GM11168 (cell line): ENCODE measurements around the gene ASB15.

Source experiments
- in situ Hi-C: fragments of 300-500 bp; cut with MboI; formaldehyde crosslinking; loops from one replicate; pipeline ENCODE4 v1.12.0; 2022; ENCODE audit warnings: low sequenced_read_pairs; ENCODE audit not compliant: unreplicated experiment

The ASB15 gene

DNA sequence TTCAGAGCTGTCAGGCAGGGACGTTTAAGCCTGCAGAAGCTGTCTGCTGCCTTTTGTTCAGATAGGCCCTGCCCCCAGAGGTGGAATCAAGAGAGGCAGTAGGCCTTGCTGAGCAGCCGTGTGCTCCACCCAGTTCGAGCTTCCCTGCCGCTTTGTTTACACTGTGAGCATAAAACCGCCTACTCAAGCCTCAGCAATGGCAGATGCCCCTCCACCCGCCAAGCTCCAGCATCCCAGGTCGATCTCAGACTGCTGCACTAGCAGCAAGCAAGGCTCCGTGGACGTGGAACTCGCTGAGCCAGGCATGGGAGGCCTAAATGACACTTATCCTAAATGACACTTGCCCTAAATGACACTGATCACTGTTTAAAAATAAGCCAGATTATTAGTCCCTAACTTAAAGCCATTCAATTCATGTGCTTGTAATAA is 6.8 kb upstream of the ASB15 start:
- in situ Hi-C loops, result no loop called here

DNA sequence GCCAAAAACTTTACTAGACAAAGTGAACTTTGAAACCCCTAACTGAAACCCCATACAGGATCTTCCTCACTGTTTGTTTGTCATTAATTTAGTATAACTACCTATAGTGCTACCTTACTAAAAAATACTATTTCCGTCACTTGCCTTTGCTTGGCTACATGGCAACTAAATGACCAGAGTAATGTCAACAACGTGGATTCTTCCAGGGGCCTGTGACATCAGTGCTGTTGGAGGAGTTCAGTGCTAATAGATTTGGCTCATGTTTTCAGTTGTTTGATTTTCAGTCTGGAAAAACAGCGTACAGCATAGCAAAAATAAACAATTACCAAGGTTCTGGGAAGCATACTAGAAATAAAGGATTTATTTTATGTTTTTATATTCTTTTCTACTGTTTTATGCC is 3.0 kb upstream of the ASB15 start:
- in situ Hi-C loops, result no loop called here

- in situ Hi-C loops, result no loop called here
Observed at GRCh38 chr7:123599766-123600165, 1.9 kb upstream of the ASB15 start.

- in situ Hi-C loops, result no loop called here
Observed at GRCh38 chr7:123600876-123601275, 745 bp upstream of the ASB15 start.

GRCh38 chr7:123602648-123603047 is 1.0 kb downstream of the ASB15 start:
- in situ Hi-C loops, result no loop called here

DNA sequence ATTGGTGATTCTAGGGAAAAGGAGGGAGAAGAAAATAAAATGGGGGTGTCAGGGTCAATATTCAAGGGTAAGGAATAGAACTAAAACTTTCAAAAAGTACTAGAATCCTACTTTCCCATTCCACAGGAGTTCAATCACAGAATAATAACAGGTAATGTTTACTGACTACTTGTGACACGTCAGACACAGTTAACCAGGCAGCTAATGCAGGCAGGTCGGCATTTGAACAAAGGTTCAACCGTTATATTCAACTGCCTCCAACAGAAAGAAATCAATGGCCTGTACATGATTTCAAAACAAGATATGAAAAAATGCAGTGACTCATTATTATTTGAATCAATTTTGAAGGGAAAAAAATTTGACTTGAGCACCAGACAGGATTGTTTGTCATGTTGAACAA is 3.1 kb downstream of the ASB15 start:
- in situ Hi-C loops, result no loop called here

- in situ Hi-C loops, result no loop called here
Observed at GRCh38 chr7:123607423-123607975, 5.9 kb downstream of the ASB15 start.

DNA sequence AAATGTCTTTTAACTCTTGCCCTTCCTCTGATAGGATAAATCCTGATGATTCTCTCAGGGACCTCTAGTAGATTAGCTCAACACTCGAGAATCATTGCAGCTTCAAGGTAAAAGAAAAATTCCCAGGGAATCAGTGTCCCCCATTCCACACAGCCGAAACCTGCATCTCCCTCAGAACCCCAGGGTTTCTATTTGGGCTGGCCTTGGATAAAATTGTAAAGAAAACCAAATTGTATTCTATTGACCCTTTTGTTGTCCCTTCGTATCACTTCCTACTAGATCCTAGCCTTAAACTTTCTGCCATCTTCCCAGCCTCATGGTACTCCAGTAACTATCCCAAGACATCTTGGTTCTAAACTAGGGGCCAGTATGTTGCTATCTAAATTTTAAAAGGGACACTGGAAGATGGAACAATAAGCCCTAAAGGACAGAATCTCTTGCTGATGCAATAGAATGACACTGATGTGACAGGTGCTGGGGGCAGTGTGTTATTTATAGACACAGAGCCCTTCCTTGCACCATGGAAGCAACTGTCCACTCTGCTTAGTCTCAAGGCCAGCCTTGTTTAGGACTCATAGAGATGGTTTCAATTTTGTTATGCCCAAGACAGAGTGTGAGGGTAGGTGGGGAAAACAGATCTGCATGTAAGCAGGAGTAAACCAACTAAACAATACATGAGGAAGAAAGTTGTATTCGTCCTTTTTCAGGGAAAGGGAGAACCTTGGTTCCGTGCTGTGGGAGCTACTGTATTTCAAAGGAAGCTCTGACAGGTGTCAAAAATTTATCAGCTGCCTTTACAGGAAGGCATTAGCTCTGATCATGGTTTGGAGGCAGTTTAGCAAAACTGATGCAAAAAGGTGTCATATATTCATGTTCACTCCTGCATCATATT is 7.6 kb downstream of the ASB15 start:
- in situ Hi-C loops, result no loop called here

GRCh38 chr7:123609883-123610239 is 8.2 kb downstream of the ASB15 start:
- in situ Hi-C loops, result no loop called here

DNA sequence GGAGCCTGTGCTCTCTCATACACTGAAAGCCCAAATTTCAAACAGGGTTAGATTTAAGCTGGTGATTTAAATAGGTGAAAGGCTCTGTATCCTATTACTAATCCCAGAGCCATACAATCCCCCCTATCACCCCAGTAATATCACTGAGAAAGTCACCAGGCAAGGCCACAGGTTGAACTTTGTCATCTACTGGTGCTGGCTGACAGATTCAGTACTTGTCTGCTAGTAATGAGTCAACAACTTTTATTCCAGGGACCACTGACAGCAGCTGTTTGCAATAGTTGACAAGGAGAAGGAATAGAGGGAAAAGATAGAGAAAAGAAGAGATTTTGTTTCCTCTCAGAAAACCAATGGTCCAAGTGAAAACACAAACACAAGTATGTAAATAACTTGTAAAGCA is 10.4 kb downstream of the ASB15 start:
- in situ Hi-C loops, result no loop called here

DNA sequence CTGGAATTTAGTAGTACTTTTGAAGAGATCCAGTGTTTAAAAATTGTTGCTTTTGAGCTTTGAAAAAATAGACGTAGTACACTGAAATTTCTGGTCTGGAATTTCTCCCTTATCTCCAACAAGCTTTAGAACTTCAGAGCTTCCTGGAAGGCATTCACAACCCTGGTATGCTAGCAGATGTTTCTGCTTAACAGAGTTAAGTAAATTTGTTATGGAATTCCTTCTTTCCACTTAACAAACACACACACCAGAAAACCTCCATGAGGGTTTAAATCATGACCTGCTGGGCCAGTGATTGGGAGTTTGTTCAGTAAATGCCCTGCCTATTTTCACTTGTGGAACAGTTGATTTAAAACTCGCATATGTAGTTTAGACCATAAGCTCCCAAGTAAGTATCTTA is 13.7 kb downstream of the ASB15 start:
- in situ Hi-C loops, result no loop called here

DNA sequence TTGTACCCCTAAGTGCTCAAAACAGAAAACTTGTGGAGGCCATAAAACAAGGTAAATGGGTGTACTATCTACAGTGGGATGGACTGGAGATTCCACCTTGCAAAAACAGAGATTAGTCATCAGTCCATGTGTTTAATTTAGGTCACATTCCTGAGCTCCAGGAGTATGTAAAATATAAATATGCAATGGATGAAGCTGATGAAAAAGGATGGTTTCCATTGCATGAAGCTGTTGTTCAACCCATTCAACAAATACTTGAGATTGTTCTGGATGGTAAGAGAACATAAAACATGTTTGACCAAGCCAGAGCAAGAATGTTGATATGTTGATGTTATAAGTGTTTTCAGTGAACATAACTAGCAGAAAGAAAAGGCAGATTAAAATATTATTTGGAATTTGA is 14.6 kb downstream of the ASB15 start:
- in situ Hi-C loops, result no loop called here

DNA sequence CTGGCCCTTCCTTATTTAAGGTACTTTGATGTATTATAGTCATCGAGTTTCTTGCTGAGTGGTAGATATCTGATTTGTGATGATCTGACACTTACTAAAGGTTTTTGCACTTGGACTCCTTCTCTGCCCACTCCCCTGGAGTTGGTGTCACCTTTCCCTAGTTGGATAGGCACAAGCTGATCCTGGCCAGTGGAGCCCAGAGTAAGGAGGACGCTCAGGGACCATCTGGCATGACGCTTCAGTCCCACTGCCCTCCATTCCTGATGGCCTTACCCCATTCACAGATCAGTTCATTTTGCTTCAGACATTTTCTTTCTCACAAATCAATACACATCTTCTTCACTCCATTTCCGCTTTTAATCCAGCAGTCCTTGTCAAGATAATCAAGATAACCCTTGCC is 20.1 kb downstream of the ASB15 start:
- in situ Hi-C loops, result no loop called here

- in situ Hi-C loops, result no loop called here
Observed at GRCh38 chr7:123622660-123623386, 21.2 kb downstream of the ASB15 start.

DNA sequence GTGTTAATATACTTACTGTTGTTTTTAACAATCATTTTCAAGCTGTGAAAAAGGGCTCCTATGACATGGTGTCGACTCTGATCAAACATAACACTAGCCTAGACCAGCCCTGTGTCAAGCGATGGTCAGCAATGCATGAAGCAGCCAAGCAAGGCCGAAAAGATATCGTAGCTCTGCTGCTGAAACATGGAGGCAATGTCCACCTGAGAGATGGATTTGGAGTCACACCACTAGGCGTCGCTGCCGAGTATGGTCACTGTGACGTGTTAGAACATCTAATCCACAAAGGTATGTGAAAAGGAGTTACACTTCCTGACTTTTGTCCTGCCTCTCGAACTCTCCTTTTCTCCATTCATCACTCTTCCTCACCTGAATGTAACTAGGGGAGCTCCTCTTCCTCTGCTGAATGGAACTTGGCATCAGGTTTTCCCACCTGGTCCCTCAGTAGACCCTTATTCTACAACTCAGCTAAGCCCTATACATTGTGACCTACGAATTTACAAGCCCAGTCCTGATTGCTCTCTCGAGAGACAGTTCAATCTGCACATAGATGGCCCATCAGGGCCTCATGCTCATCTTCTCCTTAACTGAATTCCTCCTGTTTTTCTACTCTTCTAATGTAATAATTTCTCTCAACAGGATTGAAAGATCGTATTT is 23.0 kb downstream of the ASB15 start:
- in situ Hi-C loops, result no loop called here

GRCh38 chr7:123625254-123625653 is 23.6 kb downstream of the ASB15 start:
- in situ Hi-C loops, result no loop called here

- in situ Hi-C loops, result no loop called here
Observed at GRCh38 chr7:123627851-123628250, 26.2 kb downstream of the ASB15 start.

DNA sequence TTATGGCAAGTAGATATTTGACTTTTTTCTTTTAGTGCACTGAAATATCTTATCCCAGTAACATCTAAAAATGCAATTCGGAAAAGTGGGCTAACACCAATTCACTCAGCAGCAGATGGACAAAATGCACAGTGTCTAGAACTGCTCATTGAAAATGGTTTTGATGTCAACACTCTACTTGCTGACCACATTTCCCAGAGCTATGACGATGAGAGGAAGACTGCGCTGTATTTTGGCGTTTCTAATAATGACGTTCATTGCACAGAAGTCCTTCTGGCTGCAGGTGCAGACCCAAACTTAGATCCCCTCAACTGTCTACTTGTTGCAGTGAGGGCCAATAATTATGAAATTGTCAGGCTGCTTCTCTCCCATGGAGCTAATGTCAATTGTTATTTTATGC is 27.2 kb downstream of the ASB15 start:
- in situ Hi-C loops, result no loop called here

- in situ Hi-C loops, result no loop called here
Observed at GRCh38 chr7:123629281-123629680, 27.7 kb downstream of the ASB15 start.

GRCh38 chr7:123632808-123633207 is 31.2 kb downstream of the ASB15 start:
- in situ Hi-C loops, result no loop called here

GRCh38 chr7:123633553-123633952 is 31.9 kb downstream of the ASB15 start:
- in situ Hi-C loops, result no loop called here
